HG03175 (cell line): ENCODE results near the gene IDUA.

Source experiments
- ATAC-seq: cut with Tn5 transposase; IDR thresholded peaks from one replicate; pipeline ENCODE4 v1.9.1; 2021; ENCODE audit warnings: mild to moderate bottlenecking, moderate library complexity; ENCODE audit not compliant: unreplicated experiment

IDUA gene

DNA sequence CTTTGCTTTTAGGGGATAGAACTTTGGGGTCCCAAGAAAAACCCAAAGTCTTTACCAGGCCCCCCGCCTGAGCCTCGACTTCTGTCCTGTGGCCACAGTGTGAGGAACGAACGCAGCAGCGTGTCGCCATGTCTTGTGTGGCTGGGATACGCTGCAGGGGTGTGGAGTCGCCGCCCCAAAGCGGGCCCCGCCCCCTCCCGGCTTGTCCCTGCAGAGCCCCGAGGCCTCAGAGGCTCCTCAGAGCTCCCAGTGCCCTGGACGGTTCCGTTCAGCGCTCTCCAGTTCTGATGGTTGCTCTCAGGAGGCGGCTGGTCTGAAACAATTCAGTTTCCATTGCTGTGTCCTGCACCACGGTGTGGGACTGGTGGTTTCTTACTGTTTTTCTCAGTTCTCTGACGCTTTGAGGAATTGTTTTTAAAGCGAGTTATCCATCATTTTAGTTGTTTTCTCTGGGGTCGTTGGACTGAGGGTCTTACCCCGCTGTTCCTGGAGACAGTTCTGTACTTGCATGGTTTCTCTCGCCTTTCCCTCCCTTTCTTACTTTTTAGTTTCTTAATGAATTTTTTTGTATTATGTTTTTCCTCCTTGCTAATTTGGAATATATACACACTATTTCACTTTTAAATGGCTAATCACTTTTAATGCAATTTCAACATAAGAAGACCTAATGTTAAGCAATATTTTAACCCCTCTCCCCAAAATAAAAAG, 1.6 kb upstream of the IDUA start:
- no peak for ATAC-seq

DNA sequence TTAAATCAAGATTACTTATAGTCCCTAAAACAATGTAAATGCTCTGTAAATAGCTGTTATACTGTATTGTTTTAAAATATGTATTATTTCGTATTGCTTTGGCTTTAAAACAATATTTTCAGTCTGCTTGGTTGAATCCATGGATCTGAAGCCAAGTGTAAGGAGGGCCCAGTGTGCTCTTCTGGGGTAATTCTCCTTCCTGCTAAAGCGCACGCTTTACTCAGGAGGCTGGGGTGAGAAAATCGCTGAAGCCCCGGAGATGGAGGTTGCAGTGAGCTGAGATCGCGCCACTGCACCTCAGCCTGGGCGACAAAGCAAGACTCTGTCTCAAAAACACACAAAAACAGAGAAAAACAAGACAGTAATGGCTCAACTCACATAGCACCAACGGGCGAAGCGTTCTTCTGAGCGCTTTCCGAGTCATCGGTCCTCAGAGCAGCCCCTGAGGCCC, 391 bp upstream of the IDUA start:
- ATAC-seq, result peak; percentile 19

DNA sequence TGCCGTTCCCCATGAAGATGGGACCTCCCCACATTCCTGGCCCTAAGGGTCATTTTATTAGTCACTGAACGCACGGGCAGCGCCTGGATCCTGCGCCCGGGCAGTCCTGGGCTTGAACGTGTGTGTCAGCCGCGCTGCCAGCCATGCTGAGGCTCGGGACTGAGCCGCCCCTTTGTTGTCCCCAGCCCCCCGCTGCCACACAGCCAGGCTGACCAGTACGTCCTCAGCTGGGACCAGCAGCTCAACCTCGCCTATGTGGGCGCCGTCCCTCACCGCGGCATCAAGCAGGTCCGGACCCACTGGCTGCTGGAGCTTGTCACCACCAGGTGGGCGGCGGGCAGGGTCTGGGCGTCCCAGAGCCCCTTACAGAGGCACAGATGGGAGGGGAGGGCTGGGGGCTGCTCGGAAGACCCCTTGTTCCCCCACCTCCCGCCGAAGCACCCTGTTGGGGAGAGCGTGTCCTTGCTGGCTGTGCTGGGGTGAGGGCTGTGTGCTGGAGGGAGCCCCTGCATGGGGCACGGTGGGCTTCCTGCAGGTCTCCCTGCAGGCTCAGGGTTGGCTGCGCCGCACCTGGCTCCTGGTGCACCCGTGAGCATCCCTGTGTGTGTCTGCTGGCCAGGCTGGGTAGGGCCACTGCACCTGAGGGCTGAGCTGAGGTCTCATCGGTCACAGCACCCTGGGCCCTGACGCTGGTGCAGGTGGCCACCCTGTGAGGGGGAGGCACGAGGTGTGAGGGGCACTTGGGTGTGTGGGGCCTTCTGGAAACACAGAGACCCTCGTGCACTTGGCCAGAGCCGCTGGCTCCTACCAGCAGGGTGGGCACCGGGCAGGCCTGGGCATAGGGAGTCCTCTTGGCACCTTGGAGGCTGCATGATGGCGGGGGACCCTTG, 1.0 kb downstream of the IDUA start:
- ATAC-seq, result no peak

DNA sequence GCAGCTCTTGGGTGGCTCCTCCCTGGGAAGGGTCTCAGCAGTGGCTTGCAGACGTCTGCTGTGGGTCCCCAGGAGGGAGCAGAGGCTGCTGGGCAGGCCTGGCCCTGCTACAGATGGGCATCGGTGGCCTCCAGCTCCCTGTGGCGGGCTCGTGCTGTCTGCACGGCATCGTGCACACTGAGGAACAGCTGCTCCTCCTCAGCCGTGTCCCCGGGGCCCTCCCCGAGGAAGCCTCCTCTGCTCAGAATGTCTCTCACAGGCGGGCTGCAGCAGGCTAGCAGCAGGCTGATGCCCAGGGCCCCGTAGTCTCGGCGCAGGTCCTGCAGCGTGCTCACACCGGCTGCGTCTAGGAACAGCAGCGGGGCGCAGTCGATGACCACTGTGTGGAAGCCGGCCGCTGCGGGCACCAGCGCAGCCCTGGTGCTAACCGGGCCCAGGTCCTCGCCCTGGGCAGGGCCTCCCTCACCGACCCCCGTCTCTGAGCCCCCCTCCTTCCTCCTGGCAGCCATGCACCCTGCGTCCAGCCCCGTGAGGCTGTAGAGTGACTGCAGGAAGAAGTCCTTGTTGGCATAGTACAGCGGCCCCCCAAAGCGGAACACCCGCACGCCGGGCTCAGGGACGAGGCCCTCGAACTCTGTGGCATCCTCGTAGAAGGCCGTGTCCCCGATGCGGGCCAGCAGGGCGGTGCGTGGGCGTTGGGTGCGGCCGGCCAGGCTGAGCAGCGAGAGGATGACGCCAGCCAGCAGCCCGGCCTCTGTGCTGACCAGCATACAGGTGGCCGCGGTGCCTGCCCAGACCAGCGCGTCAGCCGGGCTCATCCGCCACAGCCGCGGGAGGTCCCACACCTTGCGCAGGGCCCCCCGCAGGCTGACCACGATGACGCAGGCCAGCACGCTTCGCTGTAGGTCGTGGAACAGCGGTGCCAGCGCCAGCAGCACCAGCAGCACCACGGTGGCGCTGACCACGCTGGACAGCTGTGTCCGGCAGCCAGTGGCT, 2.2 kb downstream of the IDUA start:
- ATAC-seq, result no peak

DNA sequence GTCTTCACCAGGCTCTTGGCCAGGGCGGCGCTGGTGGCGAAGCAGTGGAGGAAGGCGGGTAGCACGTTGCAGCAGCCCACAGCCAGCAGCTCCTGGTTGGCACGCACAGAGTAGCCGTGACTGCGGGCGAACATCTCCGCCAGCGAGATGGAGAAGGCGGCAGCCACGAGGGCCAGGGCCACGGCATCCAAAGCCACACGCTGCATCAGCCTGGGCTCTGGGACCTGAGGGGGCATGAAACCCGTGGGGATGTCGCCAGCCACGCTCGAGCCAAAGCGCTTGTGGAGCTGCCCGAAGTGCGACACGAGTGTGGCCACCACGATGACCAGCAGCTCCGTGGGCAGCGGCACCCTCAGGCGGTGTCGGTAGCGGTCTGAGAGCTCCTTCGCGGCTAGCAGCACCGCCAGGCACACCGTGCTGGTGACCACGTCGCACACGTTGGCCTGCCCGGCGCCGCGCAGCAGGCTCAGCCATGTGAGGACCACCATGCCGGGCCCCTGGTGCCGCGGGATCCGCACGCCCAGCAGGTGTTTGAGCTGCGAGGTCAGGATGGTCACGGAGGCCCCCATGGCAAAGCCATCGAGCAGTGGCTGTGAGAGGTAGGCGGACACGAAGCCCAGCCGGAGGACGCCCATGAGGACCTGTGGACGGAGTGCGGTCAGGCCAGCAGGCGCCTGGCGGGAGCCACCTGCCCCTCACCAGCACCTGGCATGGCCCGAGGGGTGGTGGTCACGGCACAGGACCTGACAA, 3.1 kb downstream of the IDUA start:
- ATAC-seq, result no peak

DNA sequence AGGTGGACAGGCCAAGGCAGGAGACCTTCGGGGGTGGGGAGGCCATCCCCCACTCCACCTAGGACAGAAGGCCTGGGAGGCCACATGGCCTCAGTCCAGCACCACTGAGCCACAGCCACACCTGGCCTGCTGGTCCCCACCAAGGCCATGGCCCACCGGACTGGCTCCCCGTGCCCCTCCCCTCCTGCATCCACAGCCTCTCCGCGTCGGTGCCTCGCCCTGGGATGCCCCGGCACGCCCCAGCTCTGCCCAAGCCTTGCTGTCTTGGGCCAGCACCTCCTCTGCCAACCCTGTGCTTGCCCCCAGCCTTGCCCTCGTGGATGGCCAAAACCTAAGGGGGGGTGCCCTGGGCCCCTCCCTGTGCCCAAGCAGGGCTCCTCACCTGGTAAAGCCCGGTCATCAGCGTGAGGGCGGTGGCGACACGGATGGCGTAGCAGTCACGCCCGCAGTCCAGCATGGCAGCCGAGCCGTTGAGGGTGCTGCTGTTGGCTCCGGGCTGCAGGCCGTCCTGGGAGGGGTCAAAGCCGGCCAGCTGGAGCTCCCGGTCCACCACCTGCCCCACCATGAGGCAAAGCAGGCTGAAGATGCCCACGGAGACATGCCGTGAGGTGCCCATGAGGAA, 4.0 kb downstream of the IDUA start:
- no peak for ATAC-seq

DNA sequence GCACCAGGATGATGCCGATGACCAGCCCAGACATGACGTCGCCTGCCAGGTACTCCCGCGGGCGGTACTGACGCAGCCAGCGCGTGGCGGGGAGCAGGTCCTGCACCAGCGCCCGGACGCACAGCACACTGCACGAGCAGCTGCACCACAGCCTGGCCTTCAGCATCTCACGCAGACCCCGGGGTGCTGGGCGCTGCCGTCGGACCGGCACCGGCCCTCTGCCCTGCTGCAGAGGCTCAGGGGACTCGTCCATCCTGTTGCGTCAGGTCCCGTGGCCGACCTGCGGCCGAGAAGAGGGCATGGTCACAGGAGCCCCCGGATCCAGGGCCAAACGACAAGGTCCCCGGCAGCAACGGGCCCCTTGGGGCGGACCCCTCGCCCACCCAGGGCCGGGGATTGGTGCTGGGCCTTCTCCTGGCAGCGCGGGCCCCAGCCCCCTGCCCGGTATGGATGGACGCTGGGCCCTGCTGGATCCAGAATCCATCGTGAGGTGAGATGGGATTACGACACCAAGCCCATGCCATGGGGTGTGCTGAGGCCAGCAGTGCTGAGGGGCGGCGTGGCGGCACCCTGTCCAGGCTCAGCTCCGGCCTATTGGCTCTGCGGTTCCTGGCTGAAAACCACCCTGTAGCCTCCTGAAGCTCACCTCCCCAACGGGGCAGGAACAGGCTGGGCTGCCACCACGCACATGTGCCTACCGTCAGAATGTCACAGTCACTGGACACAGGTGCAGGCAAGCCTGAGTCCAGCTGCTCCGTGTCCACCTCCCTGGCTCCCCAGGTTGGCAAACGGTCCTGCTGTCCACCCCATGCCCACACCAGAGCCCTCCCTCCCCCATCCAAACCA, 4.8 kb downstream of the IDUA start:
- ATAC-seq, result no peak

DNA sequence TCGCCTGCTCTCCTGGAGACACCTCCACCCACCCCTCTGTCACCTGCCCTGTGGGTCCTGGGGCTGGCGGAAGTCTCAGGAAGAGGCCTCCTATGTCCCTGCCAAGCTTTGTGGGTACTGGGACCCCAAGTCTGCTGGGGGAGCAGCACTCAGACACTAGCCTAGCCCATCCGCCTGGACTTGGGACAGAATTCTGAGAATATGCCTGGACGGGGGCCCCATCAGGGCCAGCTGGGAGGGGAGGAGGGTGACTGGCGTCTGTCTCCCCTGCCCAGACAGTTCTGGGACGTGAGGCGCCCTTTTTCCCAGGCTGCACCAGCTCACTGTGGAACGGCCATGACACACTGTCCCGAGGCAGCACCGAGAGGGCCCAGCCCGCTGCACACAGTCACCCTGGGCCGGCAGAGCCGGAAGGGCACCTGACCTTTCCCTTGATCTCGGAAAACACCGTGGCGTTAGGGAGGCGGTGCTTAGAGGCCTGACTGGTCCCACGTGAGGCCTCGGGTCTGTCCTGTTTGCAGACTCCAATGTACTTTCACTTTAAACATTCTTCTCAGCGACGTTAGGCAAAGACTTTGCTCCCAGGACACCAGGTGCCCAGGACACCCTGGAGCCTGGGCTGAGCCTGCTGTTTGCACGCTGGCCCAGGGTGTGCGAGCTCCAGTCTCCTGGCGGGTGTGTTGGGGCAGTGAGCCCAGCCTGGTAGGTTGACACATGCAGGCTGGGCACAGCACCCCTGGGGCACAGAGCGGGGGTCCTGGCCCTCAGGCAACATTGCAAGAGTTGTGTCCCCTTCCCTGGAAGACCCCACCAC, 5.7 kb downstream of the IDUA start:
- no peak for ATAC-seq

DNA sequence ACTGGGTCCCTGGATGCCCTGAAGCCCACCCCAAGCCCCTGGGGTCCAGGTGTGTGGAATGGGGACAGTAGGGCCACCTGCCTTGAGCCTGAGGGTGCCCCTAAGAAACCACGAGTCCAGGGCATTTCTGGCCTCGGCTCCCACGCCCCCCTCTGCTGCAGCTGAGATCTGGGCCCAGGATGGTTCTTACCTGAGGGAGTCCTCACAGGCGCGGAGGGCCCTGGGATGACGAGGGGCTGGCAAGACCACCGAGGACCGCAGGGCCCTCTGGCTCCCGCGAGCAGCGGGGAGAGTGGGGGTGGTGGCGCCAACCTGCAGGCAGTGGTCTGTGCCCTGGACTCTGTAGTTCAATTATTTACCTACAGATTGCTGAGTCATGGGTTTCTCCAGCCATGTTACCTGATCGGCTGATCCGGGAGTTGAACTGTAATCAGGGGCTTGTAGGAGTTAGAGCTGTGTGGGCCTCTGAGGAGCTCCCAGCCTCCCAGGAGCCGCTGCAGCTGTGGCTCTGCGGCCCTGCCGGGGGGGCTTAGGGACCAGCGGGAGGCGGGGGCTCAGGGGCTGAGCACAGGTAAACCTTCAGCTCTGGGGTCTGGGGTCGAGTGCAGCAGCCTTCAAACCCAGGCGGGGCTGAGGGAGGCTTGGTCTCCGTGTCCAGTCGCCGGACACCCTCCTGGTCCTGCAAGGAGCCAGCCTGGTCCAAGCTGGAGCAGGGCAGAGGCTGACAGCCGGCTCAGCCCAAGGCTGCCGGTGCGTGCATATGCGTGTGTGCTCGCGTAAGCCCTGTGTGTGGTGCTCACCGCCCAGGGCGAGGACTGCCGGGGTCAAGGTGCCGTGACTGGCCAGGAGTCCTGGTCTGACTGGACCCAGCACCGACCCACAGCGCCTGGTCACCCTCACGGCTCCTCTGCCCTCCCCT, 6.5 kb downstream of the IDUA start, which contains the start of gene SLC26A1:
TSS of gene SLC26A1 (minus strand) at position 294 of the 919 bp plus-strand sequence. CDS start 1,701 bp downstream, outside the sequence.
- ATAC-seq, result no peak

DNA sequence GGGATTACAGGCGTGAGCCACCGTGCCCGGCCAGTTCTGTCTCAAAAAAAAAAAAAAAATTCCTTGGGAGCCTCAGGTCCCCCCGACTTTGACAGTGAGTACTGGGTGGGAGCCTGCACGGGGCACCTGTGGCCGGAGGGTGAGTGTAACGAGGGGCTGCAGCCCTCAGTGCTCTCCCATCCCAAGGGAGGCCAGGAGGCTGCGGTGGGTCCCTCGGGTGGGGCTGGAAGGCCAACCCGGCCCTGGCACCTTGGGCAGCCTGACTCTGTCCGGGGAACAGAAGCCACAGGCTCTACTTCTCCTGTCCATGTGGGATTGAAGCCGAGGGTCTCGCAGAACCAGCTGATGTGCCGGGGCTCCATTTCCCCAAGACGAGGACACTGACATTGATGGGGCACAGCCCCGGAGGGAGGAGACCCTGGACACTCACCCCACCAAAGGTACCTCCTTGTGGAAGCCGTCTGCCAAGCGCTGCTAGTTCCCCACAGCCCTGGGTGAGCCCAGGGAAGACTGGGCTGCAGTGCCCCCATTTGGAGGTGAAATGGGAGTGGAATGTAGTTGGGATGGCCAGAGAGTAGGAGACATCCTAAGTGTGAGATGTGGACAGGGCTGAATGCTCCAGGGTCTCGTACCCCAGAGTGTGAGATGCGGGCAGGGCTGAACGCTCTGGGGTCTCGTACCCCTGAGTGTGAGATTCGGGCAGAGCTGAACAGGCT, 8.6 kb downstream of the IDUA start:
- ATAC-seq, result no peak

DNA sequence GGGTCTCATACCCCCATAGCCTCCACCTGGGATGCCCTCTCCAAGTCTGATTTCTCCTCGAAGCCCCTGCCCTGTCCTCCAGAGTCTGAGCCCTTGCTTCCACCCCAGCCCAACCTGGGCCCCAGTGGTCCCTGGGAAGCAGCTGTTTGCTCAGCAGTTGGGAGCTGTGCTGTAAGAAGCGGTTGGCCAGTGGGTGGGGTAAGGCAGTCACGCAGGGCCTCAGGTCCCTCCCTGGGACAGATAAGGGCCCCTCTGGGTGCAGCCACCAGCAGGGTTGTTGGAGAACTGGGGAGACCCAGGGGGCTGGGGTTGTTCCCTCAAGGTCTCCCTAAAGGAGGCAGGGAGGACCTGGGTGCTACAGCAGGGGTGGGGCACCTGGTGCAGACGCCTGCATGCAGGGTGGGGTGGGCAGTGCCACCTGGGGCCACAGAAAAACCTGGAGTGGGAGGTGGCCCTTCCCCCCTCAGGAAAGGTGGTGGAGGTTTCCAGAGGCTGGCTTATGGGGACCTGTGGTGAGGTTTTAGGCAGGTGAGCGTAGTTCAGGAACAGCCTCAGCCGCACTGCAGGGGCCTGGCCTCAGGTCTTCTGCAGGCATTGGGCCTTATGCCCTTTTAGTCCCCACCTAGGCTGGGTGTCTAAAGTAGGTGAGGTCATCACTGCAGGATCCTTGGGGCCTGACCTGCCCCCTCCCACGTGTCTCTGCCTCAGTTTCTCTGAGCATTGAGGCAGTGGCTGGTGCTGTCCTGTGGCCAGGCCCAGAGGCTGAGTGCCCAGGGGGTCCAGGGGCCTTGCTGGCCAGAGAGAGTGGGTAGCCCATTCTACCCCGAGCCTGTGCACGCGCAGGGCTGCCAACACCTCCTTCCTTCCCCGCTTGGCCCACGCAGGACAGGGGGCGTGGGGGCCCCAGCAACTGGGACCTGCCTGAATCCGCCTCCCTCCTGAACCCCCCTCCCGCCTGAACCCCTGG, 9.5 kb downstream of the IDUA start:
- no peak for ATAC-seq

DNA sequence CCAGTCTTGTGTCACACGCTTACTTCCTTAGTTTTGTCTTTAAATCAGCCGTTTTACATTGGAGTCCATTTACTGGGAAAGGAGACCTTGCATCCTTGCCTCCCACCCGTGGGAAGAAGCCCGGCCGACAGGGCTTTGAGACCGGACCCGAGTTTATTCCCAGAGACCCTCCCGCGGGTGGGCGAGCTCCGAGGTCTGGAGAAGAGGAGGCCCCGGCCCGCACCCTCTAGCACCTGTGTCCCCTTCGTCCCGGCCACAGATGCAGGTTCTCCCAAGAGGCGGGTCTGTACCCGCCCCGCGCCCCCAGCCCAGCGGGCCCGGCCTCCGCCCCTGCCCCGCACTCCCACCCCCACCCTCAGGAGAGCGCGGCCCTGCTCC, 10.1 kb downstream of the IDUA start:
- ATAC-seq, result no peak

DNA sequence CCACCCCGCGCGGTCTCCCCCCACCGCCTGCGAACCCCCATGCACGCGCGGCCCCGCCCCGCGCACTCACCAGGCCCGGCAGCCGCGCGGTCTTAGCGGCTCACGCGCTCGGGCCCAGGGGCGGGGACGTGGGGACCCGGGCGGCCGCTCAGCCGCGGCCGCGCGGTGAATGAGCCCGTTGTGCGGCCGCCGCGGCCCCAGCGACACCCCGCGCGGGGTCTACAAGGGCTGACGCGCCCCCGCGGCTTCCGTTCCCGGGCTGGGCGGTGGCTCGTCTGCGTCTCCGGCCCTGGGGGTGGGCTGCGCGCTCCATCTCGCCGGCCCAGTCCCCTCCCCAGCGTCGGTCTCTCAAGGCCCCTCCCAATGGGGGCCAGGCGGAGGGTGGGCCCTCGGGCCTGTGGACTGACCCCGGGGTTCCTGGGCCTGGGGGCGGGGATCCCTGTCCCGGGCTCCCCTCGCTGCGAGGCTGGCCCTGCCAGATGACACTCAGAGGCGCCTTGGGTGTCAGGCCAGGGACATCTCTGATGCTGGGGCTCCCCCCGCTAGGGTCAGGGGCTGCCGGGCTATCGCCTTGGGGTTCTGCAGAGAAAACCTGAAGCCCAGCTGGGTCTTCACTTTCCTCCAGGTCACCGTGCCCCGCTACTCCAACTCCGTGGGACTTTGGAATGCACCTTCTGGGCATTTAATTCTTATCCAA, 10.7 kb downstream of the IDUA start:
- no peak for ATAC-seq

DNA sequence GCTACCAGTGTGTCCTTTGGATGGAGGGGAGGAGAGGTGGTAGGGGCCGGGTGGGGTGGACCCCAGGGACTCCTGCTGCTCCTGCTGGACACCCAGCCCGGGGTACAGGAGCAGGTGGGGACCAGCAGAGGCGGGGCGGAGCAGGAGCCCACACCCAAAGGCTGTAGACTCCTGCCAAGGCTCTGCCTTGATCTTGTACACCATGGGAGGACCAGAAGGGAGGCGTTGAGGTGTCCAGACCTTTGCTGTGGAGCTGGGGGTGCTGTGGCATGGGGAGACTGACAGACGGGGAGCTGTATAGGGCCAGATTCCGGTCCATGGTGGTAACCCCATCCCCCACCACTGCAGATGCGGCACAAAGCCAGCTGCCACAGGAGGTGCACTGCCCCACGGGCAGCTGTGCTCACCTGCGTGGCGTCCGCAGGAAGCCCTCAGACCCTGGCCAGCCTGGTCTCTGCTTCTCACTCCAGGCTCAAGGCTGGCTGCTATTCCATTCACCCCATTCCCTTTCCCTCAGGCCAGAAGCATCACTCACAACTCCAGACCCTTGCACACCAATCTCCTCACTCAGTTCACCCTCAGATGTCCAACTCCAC, 11.3 kb downstream of the IDUA start:
- no peak for ATAC-seq
